Transverse colon (tissue), 4 donors: Measurements from ENCODE around the gene TRIOBP. TPM values are rescaled to one million over a fixed set of nuclear protein-coding genes. Genes with fewer than 3 reads are reported as not detected.

ENCODE experiments used
- DNase-seq: peaks from one replicate; pipeline ENCODE4 v3.0.0-alpha.2; 2019
- H3K27ac ChIP-seq, 4 donors: fragments of 200-600 bp; sonication (generic); 2 replicates each; pipeline ENCODE4 v1.5.1; 2016 to 2018; ENCODE audit warnings: inconsistent platforms in 4 of 4
- H3K27me3 ChIP-seq: fragments of 200-600 bp; sonication (generic); 2 replicates; pipeline ENCODE4 v1.5.1; 2017; ENCODE audit warnings: inconsistent platforms
- H3K36me3 ChIP-seq, 4 donors: fragments of 200-600 bp; sonication (generic); 2 replicates each; pipeline ENCODE4 v1.5.1; 2017 to 2019; ENCODE audit warnings: inconsistent platforms in 4 of 4
- H3K4me1 ChIP-seq, 4 donors: fragments of 200-600 bp; sonication (generic); 2 replicates each; pipeline ENCODE4 v1.5.1; 2017 to 2020; ENCODE audit warnings: inconsistent platforms in 4 of 4
- H3K4me3 ChIP-seq, 4 donors: fragments of 200-600 bp; sonication (generic); 1 replicate in 1 of 4; 2 replicates in 3 of 4; pipeline versions ENCODE4 v1.5.1 to v1.6.1; 2017 to 2019; ENCODE audit warnings: inconsistent platforms in 4 of 4
- H3K9me3 ChIP-seq, 2 donors: fragments of 200-600 bp; sonication (generic); 2 replicates each; pipeline ENCODE4 v1.5.1; 2017 to 2019; ENCODE audit warnings: inconsistent platforms in 2 of 2
- EP300 ChIP-seq: sonication (generic); formaldehyde crosslinking; IDR thresholded peaks from one replicate; pipeline ENCODE4 v1.6.1; 2017; ENCODE audit warnings: antibody characterized with exemption, low read depth
- POLR2A ChIP-seq: fragments of 450-650 bp; IDR thresholded peaks from one replicate; pipeline ENCODE4 v1.6.1; 2016; ENCODE audit warnings: antibody characterized with exemption, mild to moderate bottlenecking, moderate library complexity
- POLR2AphosphoS5 ChIP-seq, 3 donors: sonication (generic); formaldehyde crosslinking; IDR thresholded peaks; one replicate each; pipeline ENCODE4 v1.6.1; 2016; ENCODE audit warnings: antibody characterized with exemption in 3 of 3
- WGBS, 2 donors: methylation state at CpG; one replicate each; pipeline ENCODE4 v1.1.5; 2018; ENCODE audit warnings: low coverage in 1 of 2; 5-methylcytosine and 5-hydroxymethylcytosine counted together
- in situ Hi-C, 4 donors: fragments of 200-750 bp; cut with MboI; loops; one replicate each; pipeline versions ENCODE4 v1.15.0 to v1.15.1; 2017; ENCODE audit warnings: low sequenced_read_pairs in 3 of 4, low pct_ligation_motif_present in 1 of 4, low pct_unique_long_range_greater_than_20kb in 1 of 4
- intact Hi-C: fragments of 100-400 bp; cut with DNase I; formaldehyde crosslinking; loops from one replicate; pipeline ENCODE4 v1.15.1; 2023; ENCODE audit warnings: low total_unique reads
- total RNA-seq, 4 donors: library from RNA; depleted of rRNA; stranded (reverse); fragments of >200 nt; gene quantifications; one replicate each; pipeline ENCODE4 v1.1.0, GENCODE V29; 2016
- TF ChIP-seq, protein P1 (sequence below), 5 experiments: fragments of 200-600 bp in 3 of 5; fragments of 450-650 bp in 2 of 5; sonication (generic) in 3 of 5; IDR thresholded peaks; 1 replicate in 2 of 5; 2 replicates in 3 of 5; pipeline ENCODE4 v1.5.1; 2016 to 2017; ENCODE audit warnings: antibody characterized with exemption in 5 of 5, inconsistent platforms in 3 of 5, mild to moderate bottlenecking in 2 of 5, moderate library complexity in 1 of 5

Gene TRIOBP
- total RNA-seq, 4 donors from 2014 or later: 121 to 265 (median 129) TPM

GRCh38 chr22:37725551-37726240 is 28.8 kb downstream of the TRIOBP start:
- H3K27me3 ChIP-seq: no peaks in the 10 kb centered on the region
- H3K27ac ChIP-seq: no peak overlapping the region
- H3K4me1 ChIP-seq: peaks cover 0 to 16% (median 8%) of the 10 kb centered on the region in 4 donors
- intact Hi-C loops: no loop called here
- TF ChIP-seq, protein P1, sequence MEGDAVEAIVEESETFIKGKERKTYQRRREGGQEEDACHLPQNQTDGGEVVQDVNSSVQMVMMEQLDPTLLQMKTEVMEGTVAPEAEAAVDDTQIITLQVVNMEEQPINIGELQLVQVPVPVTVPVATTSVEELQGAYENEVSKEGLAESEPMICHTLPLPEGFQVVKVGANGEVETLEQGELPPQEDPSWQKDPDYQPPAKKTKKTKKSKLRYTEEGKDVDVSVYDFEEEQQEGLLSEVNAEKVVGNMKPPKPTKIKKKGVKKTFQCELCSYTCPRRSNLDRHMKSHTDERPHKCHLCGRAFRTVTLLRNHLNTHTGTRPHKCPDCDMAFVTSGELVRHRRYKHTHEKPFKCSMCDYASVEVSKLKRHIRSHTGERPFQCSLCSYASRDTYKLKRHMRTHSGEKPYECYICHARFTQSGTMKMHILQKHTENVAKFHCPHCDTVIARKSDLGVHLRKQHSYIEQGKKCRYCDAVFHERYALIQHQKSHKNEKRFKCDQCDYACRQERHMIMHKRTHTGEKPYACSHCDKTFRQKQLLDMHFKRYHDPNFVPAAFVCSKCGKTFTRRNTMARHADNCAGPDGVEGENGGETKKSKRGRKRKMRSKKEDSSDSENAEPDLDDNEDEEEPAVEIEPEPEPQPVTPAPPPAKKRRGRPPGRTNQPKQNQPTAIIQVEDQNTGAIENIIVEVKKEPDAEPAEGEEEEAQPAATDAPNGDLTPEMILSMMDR (IDR thresholded peaks at IDR 0.05): no peak
- TF ChIP-seq POLR2A (no peak), POLR2AphosphoS5 (IDR thresholded peaks at IDR 0.05) (no peak), EP300 (no peak)
- 88 to 94% methylated on average over 3 to 25 of the region's 25 CpGs for WGBS, 2 donors
- in situ Hi-C loops: no loop called here
- DNase-seq: no peak
- H3K9me3 ChIP-seq: no peaks in the 10 kb centered on the region
- no peak overlapping the region for H3K4me3 ChIP-seq
- no peaks in the 10 kb centered on the region for H3K36me3 ChIP-seq

GRCh38 chr22:37726241-37726887 is 29.5 kb downstream of the TRIOBP start:
- in situ Hi-C loops (no loop called here), intact Hi-C loops (no loop called here)
- Histone ChIP-seq H3K36me3 (no peaks in the 10 kb centered on the region), H3K27ac (no peak overlapping the region), H3K4me1 (peaks cover 0 to 23% (median 13%) of the 10 kb centered on the region in 4 donors), H3K4me3 (no peak overlapping the region), H3K27me3 (no peaks in the 10 kb centered on the region), H3K9me3 (no peaks in the 10 kb centered on the region)
- 80 to 88% methylated on average over 1 to 20 of the region's 20 CpGs for WGBS, 2 donors
- TF ChIP-seq POLR2AphosphoS5 (IDR thresholded peaks at IDR 0.05) (no peak), EP300 (no peak), POLR2A (no peak)
- TF ChIP-seq, protein P1 (IDR thresholded peaks at IDR 0.05): peak in 1 of 5 experiments; percentile 27
- DNase-seq: no peak

- peaks cover 0 to 43% (median 22%) of the 10 kb centered on the region in 4 donors for H3K4me1 ChIP-seq
- in situ Hi-C loops (no loop called here), intact Hi-C loops (no loop called here)
- no peak for TF ChIP-seq EP300
- TF ChIP-seq POLR2AphosphoS5 (IDR thresholded peaks at IDR 0.05): no peak
- TF ChIP-seq POLR2A: no peak
- TF ChIP-seq, protein P1 (IDR thresholded peaks at IDR 0.05): no peak
- WGBS, 2 donors: 100% methylated on average over 1 of the region's 1 CpG; no CpG with 5 or more reads in 1 of the 2 donors
- peak overlapping the region in 2 of 4 donors; percentile 18 to 37 for H3K27ac ChIP-seq
- DNase-seq: no peak
- H3K27me3 ChIP-seq: no peaks in the 10 kb centered on the region
- no peaks in the 10 kb centered on the region for H3K36me3 ChIP-seq
- H3K4me3 ChIP-seq: no peak overlapping the region
- H3K9me3 ChIP-seq: no peaks in the 10 kb centered on the region
These were observed 31.8 kb downstream of the TRIOBP start for GRCh38 chr22:37728620-37729019.

GRCh38 chr22:37731804-37732471 is 35.1 kb downstream of the TRIOBP start:
- Histone ChIP-seq H3K27me3 (no peaks in the 10 kb centered on the region), H3K4me1 (peaks cover 10 to 61% (median 34%) of the 10 kb centered on the region in 4 donors), H3K27ac (peak overlapping the region; percentile 77 to 90 (median 86)), H3K36me3 (no peaks in the 10 kb centered on the region), H3K4me3 (no peak overlapping the region), H3K9me3 (no peaks in the 10 kb centered on the region)
- in situ Hi-C loops: no loop called here
- DNase-seq: peak; percentile 63
- WGBS, 2 donors: 65 to 71% methylated on average over 9 to 13 of the region's 13 CpGs
- intact Hi-C loops: no loop called here
- TF ChIP-seq, protein P1 (IDR thresholded peaks at IDR 0.05): peak in 3 of 5 experiments; percentile 26 to 81 (median 59)
- TF ChIP-seq POLR2AphosphoS5 (IDR thresholded peaks at IDR 0.05) (peak in 2 of 3 donors; percentile 9 to 33), POLR2A (no peak), EP300 (no peak)
